GM06990 (cell line): Measurements from ENCODE around the gene DCLK3.

ENCODE experiments used
- DNase-seq: peaks from one replicate; pipeline ENCODE4 v3.0.0-alpha.2; 2011; ENCODE audit not compliant: insufficient read length; ENCODE audit errors: extremely low read depth
- H3K27me3 ChIP-seq: replicated peaks from 2 replicates; pipeline ENCODE4 v1.6.0; 2011; ENCODE audit warnings: low read length; ENCODE audit not compliant: control insufficient read depth, insufficient read depth
- H3K36me3 ChIP-seq: 2 replicates; pipeline ENCODE4 v1.5.1; 2011; ENCODE audit warnings: low read length; ENCODE audit not compliant: control insufficient read depth, insufficient read depth
- H3K4me3 ChIP-seq: replicated peaks from 2 replicates; pipeline ENCODE4 v1.5.1; 2011; ENCODE audit warnings: low read depth, mild to moderate bottlenecking, control low read depth, low read length
- TF ChIP-seq, protein P1 (sequence below): IDR thresholded peaks from 2 replicates; pipeline ENCODE4 v1.5.1; 2011; ENCODE audit warnings: low read length, control low read depth, mild to moderate bottlenecking, inconsistent platforms; ENCODE audit not compliant: insufficient read depth, poor library complexity, severe bottlenecking

Gene DCLK3

DNA sequence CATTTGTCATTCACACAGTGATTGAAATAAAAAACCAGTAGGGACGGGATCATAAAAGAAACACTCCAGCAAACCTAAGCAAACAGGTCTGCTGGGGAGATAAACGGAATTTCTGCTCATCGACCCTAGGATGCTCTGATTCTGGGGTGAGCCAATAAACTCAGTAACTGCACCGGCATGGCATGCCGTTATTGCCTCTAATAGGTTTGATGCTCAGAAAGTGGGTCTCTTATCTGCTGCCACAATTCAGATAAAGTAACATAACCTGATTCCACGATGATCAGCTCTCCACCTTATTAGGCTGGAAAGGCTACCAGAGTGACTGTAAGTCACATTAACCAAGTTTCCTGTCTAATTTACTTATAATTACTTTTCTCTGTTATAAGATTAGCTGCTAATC is 19.6 kb downstream of the DCLK3 start:
- Histone ChIP-seq H3K4me3 (no peak overlapping the region), H3K36me3 (no peaks in the 10 kb centered on the region), H3K27me3 (no peaks in the 10 kb centered on the region; the same call in 1 of the 2 replicates)
- DNase-seq: no peak
- TF ChIP-seq, protein P1, sequence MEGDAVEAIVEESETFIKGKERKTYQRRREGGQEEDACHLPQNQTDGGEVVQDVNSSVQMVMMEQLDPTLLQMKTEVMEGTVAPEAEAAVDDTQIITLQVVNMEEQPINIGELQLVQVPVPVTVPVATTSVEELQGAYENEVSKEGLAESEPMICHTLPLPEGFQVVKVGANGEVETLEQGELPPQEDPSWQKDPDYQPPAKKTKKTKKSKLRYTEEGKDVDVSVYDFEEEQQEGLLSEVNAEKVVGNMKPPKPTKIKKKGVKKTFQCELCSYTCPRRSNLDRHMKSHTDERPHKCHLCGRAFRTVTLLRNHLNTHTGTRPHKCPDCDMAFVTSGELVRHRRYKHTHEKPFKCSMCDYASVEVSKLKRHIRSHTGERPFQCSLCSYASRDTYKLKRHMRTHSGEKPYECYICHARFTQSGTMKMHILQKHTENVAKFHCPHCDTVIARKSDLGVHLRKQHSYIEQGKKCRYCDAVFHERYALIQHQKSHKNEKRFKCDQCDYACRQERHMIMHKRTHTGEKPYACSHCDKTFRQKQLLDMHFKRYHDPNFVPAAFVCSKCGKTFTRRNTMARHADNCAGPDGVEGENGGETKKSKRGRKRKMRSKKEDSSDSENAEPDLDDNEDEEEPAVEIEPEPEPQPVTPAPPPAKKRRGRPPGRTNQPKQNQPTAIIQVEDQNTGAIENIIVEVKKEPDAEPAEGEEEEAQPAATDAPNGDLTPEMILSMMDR: no peak

DNA sequence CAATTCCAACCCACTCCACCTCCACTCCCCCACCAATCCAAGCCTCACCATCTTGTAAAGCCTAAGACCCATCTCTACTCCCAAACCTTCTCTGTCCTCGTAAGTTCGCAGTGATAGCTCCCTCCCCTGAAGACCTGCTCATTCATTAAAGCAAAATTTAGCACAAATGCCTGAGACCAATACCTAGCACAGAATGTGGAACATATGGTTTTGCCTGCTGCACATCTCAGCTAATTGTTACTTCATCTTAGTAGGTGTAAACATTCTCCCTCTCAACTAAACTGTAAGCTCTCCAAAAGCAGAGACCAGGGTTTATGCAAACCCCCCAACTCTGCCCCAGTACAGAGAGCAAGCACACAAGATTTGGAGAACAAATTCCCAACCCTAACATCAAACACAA is 20.5 kb downstream of the DCLK3 start:
- TF ChIP-seq, protein P1: no peak
- Histone ChIP-seq H3K27me3 (no peaks in the 10 kb centered on the region; the same call in 1 of the 2 replicates), H3K4me3 (no peak overlapping the region), H3K36me3 (no peaks in the 10 kb centered on the region)
- no peak for DNase-seq

DNA sequence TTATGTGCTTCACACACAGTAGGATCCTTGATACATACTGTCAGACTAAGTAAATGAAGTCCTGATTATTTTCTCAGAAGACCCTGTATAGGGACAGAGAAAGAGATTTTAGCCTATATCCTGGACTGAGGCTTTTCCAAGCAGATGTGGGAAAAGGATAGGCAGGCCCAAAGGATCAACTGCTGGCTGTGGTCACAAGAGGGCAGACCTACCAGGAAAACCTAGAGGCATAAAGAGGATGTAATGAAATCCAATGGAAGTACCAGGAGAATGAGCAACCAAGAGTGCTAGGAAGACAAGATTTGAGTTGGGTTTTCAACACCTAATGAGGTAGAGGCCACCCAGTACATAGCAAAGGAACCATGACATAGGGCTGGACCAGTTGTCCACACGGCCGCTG is 23.1 kb downstream of the DCLK3 start:
- DNase-seq: no peak

DNA sequence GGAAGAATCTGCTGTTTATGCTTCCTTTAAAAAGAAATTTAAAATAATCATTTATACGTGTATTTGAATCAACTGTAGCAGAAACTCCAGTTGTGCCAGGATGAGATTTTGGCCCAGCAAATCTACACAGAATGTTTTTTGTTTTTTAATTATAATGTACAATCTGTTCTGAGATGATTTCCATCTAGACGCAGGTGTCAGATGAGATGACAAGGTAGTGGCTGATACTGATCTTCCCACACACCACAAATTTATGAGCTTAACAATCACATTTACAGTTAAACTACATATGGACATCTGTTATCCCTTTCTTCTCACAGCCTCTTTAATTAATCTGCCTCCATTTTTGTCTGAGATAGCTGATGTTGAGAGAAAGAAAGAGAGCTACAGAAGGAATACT is 23.6 kb downstream of the DCLK3 start:
- Histone ChIP-seq H3K36me3 (no peaks in the 10 kb centered on the region), H3K27me3 (no peaks in the 10 kb centered on the region; the same call in 1 of the 2 replicates), H3K4me3 (no peak overlapping the region)
- DNase-seq: no peak
- TF ChIP-seq, protein P1: no peak

More for the DNA sequence above, 23.1 kb downstream of the DCLK3 start:
- Histone ChIP-seq H3K36me3 (no peaks in the 10 kb centered on the region), H3K4me3 (no peak overlapping the region), H3K27me3 (no peaks in the 10 kb centered on the region; the same call in 1 of the 2 replicates)
- TF ChIP-seq, protein P1: no peak

DNA sequence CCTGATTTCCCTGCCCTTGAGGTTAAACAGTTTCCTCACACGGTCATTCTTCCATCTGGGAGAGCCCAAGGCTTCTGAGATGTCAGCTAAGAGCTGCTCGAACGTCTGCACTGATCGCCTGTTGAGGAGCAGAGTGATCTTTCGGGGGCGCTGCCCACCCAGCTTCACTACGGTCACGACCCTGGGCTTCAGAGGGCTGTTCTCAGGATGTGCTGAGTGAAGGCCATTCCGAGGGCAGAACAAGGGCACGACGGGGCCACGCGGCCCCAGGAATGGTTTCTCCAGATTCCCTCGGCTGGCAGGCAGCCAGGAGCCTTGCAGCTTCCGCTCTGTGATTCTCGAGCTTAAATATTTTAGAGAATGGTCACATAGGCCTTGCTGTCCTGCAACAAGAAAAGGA is 25.7 kb downstream of the DCLK3 start:
- Histone ChIP-seq H3K27me3 (no peaks in the 10 kb centered on the region; the same call in 1 of the 2 replicates), H3K36me3 (no peaks in the 10 kb centered on the region)
- TF ChIP-seq, protein P1: no peak

DNA sequence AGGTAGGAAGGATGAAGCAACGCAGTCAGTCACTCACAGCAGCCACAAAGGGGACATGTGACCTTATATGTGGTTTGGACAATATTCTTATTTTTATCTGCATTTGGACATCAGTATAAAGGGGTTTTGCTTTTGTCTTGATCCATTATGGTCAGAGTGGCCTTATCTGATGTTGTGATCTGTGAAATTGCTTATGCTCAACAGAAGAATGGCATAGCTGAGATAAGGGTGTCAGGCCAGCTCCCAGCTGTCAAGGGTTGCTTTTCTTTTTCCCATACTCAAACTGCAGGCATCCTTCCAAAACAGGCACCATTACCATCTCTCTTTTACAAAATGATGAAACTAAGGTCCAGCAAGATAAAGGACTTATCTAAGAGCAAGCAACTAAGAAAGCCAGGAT is 28.1 kb downstream of the DCLK3 start:
- Histone ChIP-seq H3K4me3 (no peak overlapping the region), H3K36me3 (no peaks in the 10 kb centered on the region), H3K27me3 (no peaks in the 10 kb centered on the region; the same call in 1 of the 2 replicates)
- TF ChIP-seq, protein P1: no peak
- no peak for DNase-seq

More for the DNA sequence above, 25.7 kb downstream of the DCLK3 start:
- no peak for DNase-seq
- no peak overlapping the region for H3K4me3 ChIP-seq
